Upper lobe of right lung (tissue), 1 donor: ENCODE data around the gene FAM111A. TPM values are rescaled to one million over a fixed set of nuclear protein-coding genes. Genes with fewer than 3 reads are reported as not detected.
A peak's percentile ranks its signal among the peaks of the same experiment; 100 is the strongest.

Experiments used
- ATAC-seq: fragments of 200-7000 bp; cut with Tn5 transposase; one replicate; pipeline ENCODE4 v1.9.1; 2020; ENCODE audit warnings: mild to moderate bottlenecking, moderate library complexity
- DNase-seq: peaks from one replicate; pipeline ENCODE4 v3.0.0-alpha.2; 2020
- H3K27ac ChIP-seq: fragments of 200-600 bp; one replicate; pipeline ENCODE4 v1.8.0; 2022
- H3K27me3 ChIP-seq: fragments of 200-600 bp; one replicate; pipeline ENCODE4 v1.8.0; 2022; ENCODE audit warnings: mild to moderate bottlenecking
- H3K36me3 ChIP-seq: fragments of 200-600 bp; one replicate; pipeline ENCODE4 v1.8.0; 2022
- H3K4me1 ChIP-seq: fragments of 200-600 bp; one replicate; pipeline ENCODE4 v1.8.0; 2022
- H3K4me3 ChIP-seq: fragments of 200-600 bp; one replicate; pipeline ENCODE4 v1.8.0; 2022; ENCODE audit warnings: mild to moderate bottlenecking
- H3K9me3 ChIP-seq: fragments of 200-600 bp; one replicate; pipeline ENCODE4 v1.8.0; 2022
- CTCF ChIP-seq: fragments of 200-600 bp; IDR thresholded peaks from one replicate; pipeline ENCODE4 v1.8.0; 2022; ENCODE audit warnings: antibody characterized with exemption
- intact Hi-C: fragments of 100-400 bp; cut with DNase I; formaldehyde crosslinking; loops from one replicate; pipeline ENCODE4 v1.11.0; 2022
- total RNA-seq: library from RNA; stranded (reverse); fragmentation: NEBNext Ultra II Directional; extraction: Animal tissue kit (Norgen Biotek cat#: 25700); gene quantifications from one replicate; pipeline ENCODE4 v1.2.1, GENCODE V29; 2021
- donor health status: DM: no; HTN: yes; CAD: no; lungs with severe emphysema.

The FAM111A gene
- total RNA-seq, 1 donor from 2014 or later: 60.9 TPM

- no peak for TF ChIP-seq CTCF
- no peak for DNase-seq
- Histone ChIP-seq H3K9me3 (no peaks in the 10 kb centered on the region), H3K4me1 (no peaks in the 10 kb centered on the region), H3K36me3 (peaks cover 41% of the 10 kb centered on the region), H3K4me3 (no peak overlapping the region), H3K27me3 (no peaks in the 10 kb centered on the region), H3K27ac (no peak overlapping the region)
- no peak for ATAC-seq
- intact Hi-C loops: no loop called here
Observed at GRCh38 chr11:59151761-59152160, 9.1 kb downstream of the FAM111A start.

DNA sequence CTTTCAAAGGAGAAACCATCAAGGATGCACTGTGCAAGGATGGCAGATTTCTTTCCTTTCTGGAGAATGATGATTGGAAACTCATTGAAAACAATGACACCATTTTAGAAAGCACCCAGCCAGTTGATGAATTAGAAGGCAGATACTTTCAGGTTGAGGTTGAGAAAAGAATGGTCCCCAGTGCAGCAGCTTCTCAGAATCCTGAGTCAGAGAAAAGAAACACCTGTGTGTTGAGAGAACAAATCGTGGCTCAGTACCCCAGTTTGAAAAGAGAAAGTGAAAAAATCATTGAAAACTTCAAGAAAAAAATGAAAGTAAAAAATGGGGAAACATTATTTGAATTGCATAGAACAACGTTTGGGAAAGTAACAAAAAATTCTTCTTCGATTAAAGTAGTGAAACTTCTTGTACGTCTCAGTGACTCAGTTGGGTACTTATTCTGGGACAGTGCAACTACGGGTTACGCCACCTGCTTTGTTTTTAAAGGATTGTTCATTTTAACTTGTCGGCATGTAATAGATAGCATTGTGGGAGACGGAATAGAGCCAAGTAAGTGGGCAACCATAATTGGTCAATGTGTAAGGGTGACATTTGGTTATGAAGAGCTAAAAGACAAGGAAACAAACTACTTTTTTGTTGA is 9.8 kb downstream of the FAM111A start:
- H3K27me3 ChIP-seq: no peaks in the 10 kb centered on the region
- H3K27ac ChIP-seq: no peak overlapping the region
- H3K9me3 ChIP-seq: no peaks in the 10 kb centered on the region
- ATAC-seq (no peak), DNase-seq (no peak)
- no peaks in the 10 kb centered on the region for H3K4me1 ChIP-seq
- intact Hi-C loops: no loop called here
- H3K4me3 ChIP-seq: no peak overlapping the region
- no peak for TF ChIP-seq CTCF
- peaks cover 37% of the 10 kb centered on the region for H3K36me3 ChIP-seq

DNA sequence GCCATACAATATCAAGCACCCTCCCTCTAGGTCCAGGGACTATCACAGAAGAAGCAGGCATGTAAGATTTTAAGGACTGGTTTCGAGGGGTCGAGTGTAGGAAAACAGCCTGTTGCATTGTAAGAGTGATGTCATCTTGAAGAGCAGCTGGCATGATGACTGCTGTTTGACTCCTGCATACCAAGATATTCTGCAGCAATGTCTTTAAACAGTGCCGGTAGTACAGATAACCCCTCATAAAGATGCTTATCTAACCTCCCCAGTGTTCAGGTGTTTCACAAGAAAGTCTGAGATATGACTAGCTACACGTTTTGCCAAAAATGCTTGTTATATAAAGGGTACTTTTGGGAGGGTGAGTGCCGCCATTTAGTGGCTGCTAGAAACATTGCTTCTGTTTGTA is 12.0 kb downstream of the FAM111A start:
- TF ChIP-seq CTCF: no peak
- Histone ChIP-seq H3K36me3 (peaks cover 16% of the 10 kb centered on the region), H3K27me3 (no peaks in the 10 kb centered on the region), H3K4me1 (peaks cover 9% of the 10 kb centered on the region), H3K9me3 (no peaks in the 10 kb centered on the region), H3K4me3 (no peak overlapping the region), H3K27ac (no peak overlapping the region)
- ATAC-seq: peak; percentile 33
- DNase-seq: no peak
- intact Hi-C loops: no loop called here

DNA sequence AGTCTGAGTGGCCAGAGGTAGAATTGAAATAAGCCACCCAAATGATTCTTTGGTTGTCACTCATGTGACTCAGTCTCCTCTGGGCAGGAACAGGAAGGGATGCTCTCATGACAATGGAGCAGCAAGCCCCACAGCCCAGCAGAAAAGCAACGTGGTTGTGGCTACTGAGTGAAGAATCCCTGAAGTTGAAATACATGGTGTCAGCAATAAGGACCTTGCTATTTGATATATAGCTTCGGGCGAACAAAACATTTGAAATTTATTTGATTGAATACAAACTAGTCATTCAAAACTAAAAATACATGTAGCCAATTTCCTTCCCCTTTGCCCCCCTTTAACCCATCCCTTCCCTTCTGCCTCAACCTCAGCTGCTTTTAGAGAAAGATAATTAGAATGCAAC is 14.8 kb downstream of the FAM111A start:
- TF ChIP-seq CTCF: no peak
- ATAC-seq: no peak
- intact Hi-C loops: no loop called here

GRCh38 chr11:59158206-59159068 is 15.8 kb downstream of the FAM111A start:
- Histone ChIP-seq H3K4me3 (no peak overlapping the region), H3K36me3 (no peaks in the 10 kb centered on the region), H3K9me3 (no peaks in the 10 kb centered on the region), H3K27ac (no peak overlapping the region), H3K4me1 (peaks cover 9% of the 10 kb centered on the region), H3K27me3 (peaks cover 5% of the 10 kb centered on the region)
- intact Hi-C loops: no loop called here
- ATAC-seq: peak; percentile 97
- no peak for DNase-seq
- peak; percentile 87 for TF ChIP-seq CTCF

More for the DNA sequence above, 14.8 kb downstream of the FAM111A start:
- Histone ChIP-seq H3K4me3 (no peak overlapping the region), H3K9me3 (no peaks in the 10 kb centered on the region), H3K27me3 (no peaks in the 10 kb centered on the region), H3K4me1 (peaks cover 9% of the 10 kb centered on the region), H3K27ac (no peak overlapping the region), H3K36me3 (peaks cover under 1% of the 10 kb centered on the region)
- no peak for DNase-seq
